ENCODE results near the gene FAM120C. TPM values are rescaled to one million over a fixed set of nuclear protein-coding genes. Genes with fewer than 3 reads are reported as not detected.

Gene FAM120C
- total and polyA plus RNA-seq, 2 donors = 4.2 to 6.9 TPM

DNA sequence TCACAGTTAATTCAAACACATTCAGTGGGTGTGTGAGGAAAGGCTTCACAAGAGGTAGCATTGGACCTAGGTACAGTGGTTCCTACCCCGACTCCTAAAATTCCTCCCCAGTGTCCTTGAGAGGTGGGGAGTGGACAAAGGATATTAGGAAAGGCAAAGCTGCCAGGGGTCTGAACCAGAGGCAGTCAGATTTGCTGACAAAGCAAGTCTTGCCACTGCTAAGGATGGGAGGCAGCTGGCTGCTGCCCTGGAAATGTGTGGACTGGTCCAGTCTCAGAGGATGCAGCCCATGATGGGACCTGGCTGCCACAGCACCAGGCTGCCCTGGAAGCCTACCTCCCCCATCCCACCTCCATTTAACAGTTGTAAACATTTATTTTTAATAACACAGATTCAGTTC lies 134.6 kb downstream of the FAM120C start:
- Histone ChIP-seq H3K27ac (ENCODE audit: low read depth in 1 of 2, low read length in 1 of 2) (no peak overlapping the region), H3K36me3 (ENCODE audit: control insufficient read depth in 2 of 2, insufficient read depth in 2 of 2, low read length in 1 of 2) (no peaks in the 10 kb centered on the region), H3K4me1 (ENCODE audit: control insufficient read depth in 2 of 2, insufficient read depth in 2 of 2, low read length in 2 of 2) (peaks cover 3 to 12% of the 10 kb centered on the region in 2 donors), H3K9me3 (ENCODE audit: control insufficient read depth in 2 of 2, insufficient read depth in 1 of 2, low read length in 1 of 2) (peaks cover 0 to 14% of the 10 kb centered on the region in 2 donors), H3K4me3 (ENCODE audit: low read length in 2 of 2) (no peak overlapping the region), H3K27me3 (ENCODE audit: control insufficient read depth in 2 of 2, insufficient read depth in 1 of 2, low read length in 1 of 2) (no peaks in the 10 kb centered on the region)
- DNase-seq (ENCODE audit: low read depth in 6 of 9, low spot score in 9 of 9) = no peak
- 96% methylated on average over 1 of the region's 1 CpG for WGBS

DNA sequence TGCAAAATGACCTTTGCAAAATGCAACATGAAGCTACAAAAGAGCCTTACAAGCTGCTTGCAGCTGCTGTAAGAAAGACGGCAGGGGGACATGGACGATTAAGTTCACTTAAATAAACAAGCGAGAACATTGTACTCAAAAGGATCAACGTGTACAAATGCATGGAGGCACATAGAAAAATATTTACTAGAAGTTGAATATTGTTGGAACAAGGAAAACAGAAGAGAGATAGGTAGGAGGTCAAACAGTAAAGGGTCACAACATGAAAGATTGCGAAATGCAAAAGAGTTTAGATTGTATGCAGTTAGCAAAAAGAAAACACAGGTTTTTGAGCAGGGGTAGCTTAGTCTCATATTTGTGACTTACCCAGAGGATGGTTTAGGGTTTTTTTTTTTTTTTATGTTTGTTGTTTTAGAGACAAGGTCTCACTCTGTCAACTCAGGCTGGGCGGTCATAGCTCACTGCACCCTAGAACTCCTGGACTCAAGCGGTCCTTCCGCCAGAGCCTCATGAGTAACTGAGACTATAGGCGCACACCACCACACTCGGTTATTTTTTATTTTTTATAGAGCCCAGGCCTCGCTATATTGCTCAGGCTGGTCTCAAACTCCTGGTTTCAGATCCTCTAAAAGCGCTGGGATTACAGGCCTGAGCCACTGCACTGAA lies 137.4 kb downstream of the FAM120C start:
- H3K9me3 ChIP-seq (ENCODE audit: control insufficient read depth in 2 of 2, insufficient read depth in 1 of 2, low read length in 1 of 2) = peaks cover 0 to 14% of the 10 kb centered on the region in 2 donors
- H3K4me3 ChIP-seq (ENCODE audit: low read length in 2 of 2) = peak overlapping the region in 1 of 2 donors; percentile 61
- H3K27me3 ChIP-seq (ENCODE audit: control insufficient read depth in 2 of 2, insufficient read depth in 1 of 2, low read length in 1 of 2) = no peaks in the 10 kb centered on the region
- WGBS = 96% methylated on average over 12 of the region's 12 CpGs
- H3K4me1 ChIP-seq (ENCODE audit: control insufficient read depth in 2 of 2, insufficient read depth in 2 of 2, low read length in 2 of 2) = peaks cover 3 to 12% of the 10 kb centered on the region in 2 donors
- DNase-seq (ENCODE audit: low read depth in 6 of 9, low spot score in 9 of 9) = no peak
- peak overlapping the region; percentile 96 to 99 for H3K27ac ChIP-seq (ENCODE audit: low read depth in 1 of 2, low read length in 1 of 2)
- peaks cover 3 to 6% of the 10 kb centered on the region in 2 donors for H3K36me3 ChIP-seq (ENCODE audit: control insufficient read depth in 2 of 2, insufficient read depth in 2 of 2, low read length in 1 of 2)

DNA sequence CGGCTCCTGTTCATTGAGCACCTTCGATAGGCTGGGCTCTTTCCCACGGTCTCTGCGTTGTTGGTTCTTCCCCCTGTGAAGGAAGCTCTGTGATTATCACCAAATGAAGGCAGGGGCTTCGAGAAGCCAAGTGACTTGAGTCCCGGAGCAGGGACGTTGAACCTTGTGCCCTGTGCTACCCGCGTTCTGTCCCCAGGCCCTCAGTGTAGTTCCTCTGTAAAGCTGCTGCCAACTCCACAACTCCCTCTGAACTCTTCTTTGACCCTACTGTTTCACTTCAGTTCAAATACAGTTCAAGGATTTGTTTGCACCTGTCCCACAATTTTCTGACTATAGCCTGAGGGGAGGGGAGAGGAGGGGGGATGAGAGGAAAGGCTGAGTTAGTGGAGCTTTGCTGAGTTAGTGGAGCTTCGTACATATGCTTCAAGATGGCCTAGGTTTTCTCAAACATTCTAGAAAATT lies 138.1 kb downstream of the FAM120C start:
- Histone ChIP-seq H3K9me3 (ENCODE audit: control insufficient read depth in 2 of 2, insufficient read depth in 1 of 2, low read length in 1 of 2) (peaks cover 0 to 14% of the 10 kb centered on the region in 2 donors), H3K4me3 (ENCODE audit: low read length in 2 of 2) (peak overlapping the region; percentile 61 to 75), H3K27me3 (ENCODE audit: control insufficient read depth in 2 of 2, insufficient read depth in 1 of 2, low read length in 1 of 2) (no peaks in the 10 kb centered on the region), H3K36me3 (ENCODE audit: control insufficient read depth in 2 of 2, insufficient read depth in 2 of 2, low read length in 1 of 2) (peaks cover 5 to 14% of the 10 kb centered on the region in 2 donors), H3K27ac (ENCODE audit: low read depth in 1 of 2, low read length in 1 of 2) (peak overlapping the region; percentile 96 to 99), H3K4me1 (ENCODE audit: control insufficient read depth in 2 of 2, insufficient read depth in 2 of 2, low read length in 2 of 2) (peaks cover 3 to 12% of the 10 kb centered on the region in 2 donors)
- 9% methylated on average over 10 of the region's 10 CpGs for WGBS
- peak in 1 of 9 donors; percentile 11 for DNase-seq (ENCODE audit: low read depth in 6 of 9, low spot score in 9 of 9)

DNA sequence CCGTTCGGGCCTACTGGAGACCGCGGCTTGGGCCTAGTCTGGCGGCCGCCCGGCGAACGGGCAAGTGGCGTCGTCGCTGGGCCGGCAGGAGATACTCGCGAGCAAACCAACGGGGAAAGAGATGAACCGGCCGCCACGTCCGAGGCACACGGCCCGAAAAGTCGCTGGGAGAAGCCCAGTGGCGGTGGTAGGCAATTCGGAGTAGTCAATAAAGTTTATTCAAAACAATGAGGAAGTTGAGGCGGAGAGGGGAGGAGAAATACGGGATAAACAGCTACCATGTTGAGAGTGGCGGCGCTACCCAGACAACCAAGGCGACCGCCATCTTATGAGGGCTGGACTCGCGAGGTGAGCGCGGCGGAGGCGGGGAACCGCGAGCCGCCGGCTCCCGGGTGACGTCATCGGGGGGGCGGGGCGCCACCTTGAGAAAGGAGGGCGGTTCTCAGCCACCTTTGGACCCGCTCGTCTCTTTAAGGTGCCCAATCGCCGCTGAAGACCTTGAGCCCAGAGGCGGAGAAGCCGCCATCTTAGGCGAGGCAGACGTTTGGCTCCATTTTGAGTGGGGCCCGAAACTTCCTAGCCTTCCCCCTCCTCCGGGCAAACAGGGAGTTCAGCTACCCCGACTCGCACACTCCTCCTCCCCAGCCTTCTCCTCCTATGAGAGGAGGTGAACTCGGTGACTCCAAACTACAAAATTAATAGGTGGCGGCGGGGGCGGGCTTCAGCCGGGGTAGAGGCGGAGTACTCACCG lies 138.8 kb downstream of the FAM120C start, which contains the start of gene PHF8:
TSS of gene PHF8 (minus strand) at position 348 of the 751 bp plus-strand sequence. CDS start 1,745 bp downstream, outside the sequence.
- Histone ChIP-seq H3K36me3 (ENCODE audit: control insufficient read depth in 2 of 2, insufficient read depth in 2 of 2, low read length in 1 of 2) (peaks cover 5 to 15% of the 10 kb centered on the region in 2 donors), H3K4me3 (ENCODE audit: low read length in 2 of 2) (peak within 1 kb of the TSS; percentile 75 to 79), H3K27ac (ENCODE audit: low read depth in 1 of 2, low read length in 1 of 2) (peak within 1 kb of the TSS; percentile 96 to 99), H3K4me1 (ENCODE audit: control insufficient read depth in 2 of 2, insufficient read depth in 2 of 2, low read length in 2 of 2) (peaks cover 3 to 12% of the 10 kb centered on the region in 2 donors), H3K9me3 (ENCODE audit: control insufficient read depth in 2 of 2, insufficient read depth in 1 of 2, low read length in 1 of 2) (peaks cover 0 to 14% of the 10 kb centered on the region in 2 donors), H3K27me3 (ENCODE audit: control insufficient read depth in 2 of 2, insufficient read depth in 1 of 2, low read length in 1 of 2) (no peaks in the 10 kb centered on the region)
- WGBS = under 1% methylated on average over 64 of the region's 66 CpGs
- peak; percentile 68 to 96 (median 88) for DNase-seq (ENCODE audit: low read depth in 6 of 9, low spot score in 9 of 9)

DNA sequence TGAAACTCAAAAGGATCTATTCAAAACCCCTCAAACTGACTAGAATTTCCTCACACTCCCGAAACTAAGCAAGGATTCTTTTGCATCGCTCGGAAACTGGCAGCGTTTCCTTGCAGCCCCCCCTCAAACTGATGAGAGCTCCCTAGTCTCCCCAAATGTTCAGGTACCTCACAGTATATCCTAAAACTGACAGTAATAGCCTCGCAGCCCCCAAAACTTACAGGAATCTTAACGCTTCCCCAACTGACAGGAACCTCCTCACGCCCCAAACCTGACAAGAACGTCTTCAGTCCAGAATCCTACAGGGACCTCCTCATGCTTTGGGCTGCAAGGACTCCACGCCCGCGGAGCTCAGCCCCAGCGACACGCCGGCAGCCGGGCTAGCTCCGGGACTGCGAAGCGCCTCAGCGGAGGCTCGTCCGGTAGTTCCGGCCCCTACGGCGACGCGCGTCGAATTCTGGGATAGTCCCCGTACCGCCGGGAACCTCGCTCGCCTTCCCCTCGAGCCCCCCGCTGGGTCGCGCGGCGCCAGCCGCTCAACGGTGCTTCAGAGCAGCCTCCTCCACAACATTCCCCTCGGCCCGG lies 139.4 kb downstream of the FAM120C start:
- peaks cover 5 to 17% of the 10 kb centered on the region in 2 donors for H3K36me3 ChIP-seq (ENCODE audit: control insufficient read depth in 2 of 2, insufficient read depth in 2 of 2, low read length in 1 of 2)
- peaks cover 0 to 14% of the 10 kb centered on the region in 2 donors for H3K9me3 ChIP-seq (ENCODE audit: control insufficient read depth in 2 of 2, insufficient read depth in 1 of 2, low read length in 1 of 2)
- under 1% methylated on average over 43 of the region's 43 CpGs for WGBS
- peaks cover 3 to 12% of the 10 kb centered on the region in 2 donors for H3K4me1 ChIP-seq (ENCODE audit: control insufficient read depth in 2 of 2, insufficient read depth in 2 of 2, low read length in 2 of 2)
- no peaks in the 10 kb centered on the region for H3K27me3 ChIP-seq (ENCODE audit: control insufficient read depth in 2 of 2, insufficient read depth in 1 of 2, low read length in 1 of 2)
- peak in 5 of 9 donors; percentile 6 to 56 (median 18) for DNase-seq (ENCODE audit: low read depth in 6 of 9, low spot score in 9 of 9)
- peak overlapping the region; percentile 94 to 99 for H3K27ac ChIP-seq (ENCODE audit: low read depth in 1 of 2, low read length in 1 of 2)
- peak overlapping the region; percentile 75 to 79 for H3K4me3 ChIP-seq (ENCODE audit: low read length in 2 of 2)

DNA sequence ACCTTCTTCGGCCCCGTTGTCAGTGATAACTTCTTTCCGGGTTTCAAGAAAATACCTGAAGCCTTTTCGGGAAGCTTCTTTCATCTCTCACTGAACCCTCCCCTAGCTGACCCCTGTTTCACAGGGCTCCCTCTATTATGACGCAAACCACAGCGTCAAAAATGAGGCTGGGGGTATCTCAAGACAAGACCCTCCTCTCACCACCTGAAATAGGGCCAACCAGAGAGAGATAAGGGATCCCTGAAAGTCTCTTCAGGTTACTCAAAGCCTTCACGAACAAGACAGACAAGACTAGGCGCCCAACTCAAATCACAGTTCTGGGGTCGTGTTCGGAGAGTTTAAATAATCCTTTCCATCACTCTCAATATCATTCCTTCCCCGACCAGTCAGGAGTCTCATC lies 140.0 kb downstream of the FAM120C start:
- WGBS = under 1% methylated on average over 11 of the region's 11 CpGs
- Histone ChIP-seq H3K4me3 (ENCODE audit: low read length in 2 of 2) (peak overlapping the region; percentile 75 to 79), H3K9me3 (ENCODE audit: control insufficient read depth in 2 of 2, insufficient read depth in 1 of 2, low read length in 1 of 2) (peaks cover 0 to 14% of the 10 kb centered on the region in 2 donors), H3K27ac (ENCODE audit: low read depth in 1 of 2, low read length in 1 of 2) (peak overlapping the region in 1 of 2 donors; percentile 99), H3K4me1 (ENCODE audit: control insufficient read depth in 2 of 2, insufficient read depth in 2 of 2, low read length in 2 of 2) (peaks cover 3 to 12% of the 10 kb centered on the region in 2 donors), H3K36me3 (ENCODE audit: control insufficient read depth in 2 of 2, insufficient read depth in 2 of 2, low read length in 1 of 2) (peaks cover 5 to 22% of the 10 kb centered on the region in 2 donors), H3K27me3 (ENCODE audit: control insufficient read depth in 2 of 2, insufficient read depth in 1 of 2, low read length in 1 of 2) (no peaks in the 10 kb centered on the region)
- DNase-seq (ENCODE audit: low read depth in 6 of 9, low spot score in 9 of 9) = peak in 4 of 9 donors; percentile 3 to 34 (median 4)

DNA sequence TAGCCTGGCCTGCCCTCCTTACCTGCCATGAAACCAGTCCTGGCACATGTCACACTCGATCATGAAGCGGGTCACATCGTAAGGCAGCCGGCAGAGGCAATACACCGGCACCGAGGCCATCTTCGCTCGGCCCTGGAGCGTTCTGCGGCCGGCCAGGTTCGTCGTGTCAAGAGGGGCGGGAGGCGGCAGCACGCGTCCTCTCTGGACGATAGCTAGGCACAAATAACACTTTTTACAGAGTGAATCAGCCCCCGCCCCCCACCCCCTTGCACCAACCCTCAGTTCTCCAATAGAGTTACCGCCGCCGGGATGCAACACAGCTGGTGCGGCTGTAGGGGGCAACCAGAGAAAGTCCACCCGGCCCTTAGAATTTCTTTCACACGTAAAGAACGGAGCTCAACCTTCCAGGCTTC lies 140.4 kb downstream of the FAM120C start:
- DNase-seq (ENCODE audit: low read depth in 6 of 9, low spot score in 9 of 9) = peak in 7 of 9 donors; percentile 0 to 48 (median 21)
- H3K4me3 ChIP-seq (ENCODE audit: low read length in 2 of 2) = peak overlapping the region; percentile 75 to 79
- WGBS = 19% methylated on average over 26 of the region's 26 CpGs

DNA sequence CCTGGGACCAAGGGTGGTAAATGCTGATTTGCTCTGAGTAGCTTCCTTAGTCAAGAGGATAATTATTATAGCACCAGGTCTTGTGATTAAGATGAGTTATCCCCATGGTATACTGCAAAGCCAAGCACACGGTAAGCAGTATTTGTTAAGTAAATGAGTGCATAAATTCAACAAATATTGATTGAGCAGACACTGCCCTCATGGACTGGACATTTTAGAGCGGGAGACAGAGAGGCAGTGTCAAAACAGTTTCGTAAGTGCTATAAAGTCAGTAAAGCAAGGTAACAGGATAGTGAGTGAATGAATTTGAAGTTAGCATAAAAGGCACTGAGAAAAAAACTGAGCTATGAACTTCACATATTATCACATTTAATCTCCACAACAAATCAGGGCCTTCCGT lies 152.7 kb downstream of the FAM120C start:
- Histone ChIP-seq H3K36me3 (ENCODE audit: control insufficient read depth in 2 of 2, insufficient read depth in 2 of 2, low read length in 1 of 2) (peaks cover 28 to 47% of the 10 kb centered on the region in 2 donors), H3K4me1 (ENCODE audit: control insufficient read depth in 2 of 2, insufficient read depth in 2 of 2, low read length in 2 of 2) (no peaks in the 10 kb centered on the region), H3K27ac (ENCODE audit: low read depth in 1 of 2, low read length in 1 of 2) (no peak overlapping the region), H3K4me3 (ENCODE audit: low read length in 2 of 2) (no peak overlapping the region), H3K9me3 (ENCODE audit: control insufficient read depth in 2 of 2, insufficient read depth in 1 of 2, low read length in 1 of 2) (no peaks in the 10 kb centered on the region), H3K27me3 (ENCODE audit: control insufficient read depth in 2 of 2, insufficient read depth in 1 of 2, low read length in 1 of 2) (no peaks in the 10 kb centered on the region)
- DNase-seq (ENCODE audit: low read depth in 6 of 9, low spot score in 9 of 9) = no peak
- 98% methylated on average over 4 of the region's 4 CpGs for WGBS

More for the DNA sequence above, 140.4 kb downstream of the FAM120C start:
- Histone ChIP-seq H3K4me1 (ENCODE audit: control insufficient read depth in 2 of 2, insufficient read depth in 2 of 2, low read length in 2 of 2) (peaks cover 3 to 12% of the 10 kb centered on the region in 2 donors), H3K27me3 (ENCODE audit: control insufficient read depth in 2 of 2, insufficient read depth in 1 of 2, low read length in 1 of 2) (no peaks in the 10 kb centered on the region), H3K36me3 (ENCODE audit: control insufficient read depth in 2 of 2, insufficient read depth in 2 of 2, low read length in 1 of 2) (peaks cover 5 to 22% of the 10 kb centered on the region in 2 donors), H3K27ac (ENCODE audit: low read depth in 1 of 2, low read length in 1 of 2) (no peak overlapping the region), H3K9me3 (ENCODE audit: control insufficient read depth in 2 of 2, insufficient read depth in 1 of 2, low read length in 1 of 2) (peaks cover 0 to 14% of the 10 kb centered on the region in 2 donors)

All from thymus (tissue), 11 donors.